Fibroblast of skin of back (primary cell): ENCODE measurements around the gene SPAG17.

Experiments
- DNase-seq: peaks from one replicate; pipeline ENCODE4 v3.0.0-alpha.2; 2013

SPAG17 gene

GRCh38 chr1:118160806-118161205 is 24.2 kb downstream of the SPAG17 start:
- DNase-seq, result peak; percentile 49

- DNase-seq, result no peak
Observed at GRCh38 chr1:118159569-118159968, 25.5 kb downstream of the SPAG17 start.

- peak; percentile 94 for DNase-seq
Observed at GRCh38 chr1:118158924-118159323, 26.1 kb downstream of the SPAG17 start.

DNA sequence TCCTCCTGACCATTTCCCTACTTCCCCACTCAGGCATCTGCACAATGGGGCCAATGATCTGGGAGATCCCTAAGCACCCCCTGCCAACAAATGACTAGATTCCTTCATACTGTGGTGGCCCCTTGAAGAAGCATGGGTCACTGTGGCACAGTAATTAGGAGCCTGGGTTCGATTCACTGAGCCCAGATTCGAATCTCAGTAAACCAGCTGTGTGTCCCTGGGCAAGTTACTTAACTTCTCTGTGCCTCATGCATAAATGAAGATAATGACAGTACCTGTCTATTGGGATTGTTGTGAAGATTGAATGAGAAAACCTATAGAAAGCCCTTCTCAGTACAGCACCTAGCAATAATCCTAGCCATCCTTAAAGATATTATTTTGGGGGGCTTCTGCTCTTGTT is 27.5 kb downstream of the SPAG17 start:
- DNase-seq, result no peak

- DNase-seq, result no peak
Observed at GRCh38 chr1:118155106-118155505, 29.9 kb downstream of the SPAG17 start.

DNA sequence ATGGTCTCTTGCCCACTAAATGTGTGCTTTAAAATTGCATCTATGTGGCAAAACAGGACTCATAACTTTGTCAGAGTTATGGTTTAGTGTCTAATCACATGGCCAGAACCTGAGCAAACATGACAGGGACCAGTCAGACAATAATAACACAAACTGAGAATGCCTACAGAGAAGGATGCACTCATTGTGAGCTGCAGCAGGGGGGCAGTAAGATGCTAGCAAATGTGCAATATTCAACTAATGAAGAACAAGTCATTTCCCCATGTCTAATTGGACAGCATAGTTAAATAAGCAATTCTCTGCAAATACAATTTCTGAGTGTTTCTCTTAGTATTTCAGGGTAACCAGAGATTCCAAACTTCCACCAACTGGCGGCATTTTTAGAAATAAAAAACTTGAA is 30.8 kb downstream of the SPAG17 start:
- DNase-seq, result peak; percentile 24

GRCh38 chr1:118151312-118151937 is 33.6 kb downstream of the SPAG17 start:
- peak; percentile 60 for DNase-seq

DNA sequence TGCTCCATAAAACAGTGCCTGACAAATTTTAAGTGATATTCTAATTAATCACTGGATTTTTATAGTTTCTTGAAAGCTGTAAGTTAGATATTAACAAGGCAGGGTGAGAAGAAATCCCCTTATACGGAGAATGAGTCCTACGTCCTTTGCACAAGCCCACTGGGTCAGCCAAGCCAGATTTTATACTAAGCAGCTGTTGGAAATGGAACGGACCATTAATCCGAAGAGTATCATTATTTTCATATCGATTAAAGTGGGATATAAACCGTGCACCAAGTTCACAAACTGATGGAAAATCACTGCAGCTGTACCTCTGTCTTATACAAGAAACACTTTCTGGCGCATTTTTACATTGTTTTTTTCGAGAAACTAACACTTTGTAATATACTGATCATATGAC is 35.2 kb downstream of the SPAG17 start:
- DNase-seq, result no peak

- peak; percentile 18 for DNase-seq
Observed at GRCh38 chr1:118148034-118148433, 37.0 kb downstream of the SPAG17 start.

DNA sequence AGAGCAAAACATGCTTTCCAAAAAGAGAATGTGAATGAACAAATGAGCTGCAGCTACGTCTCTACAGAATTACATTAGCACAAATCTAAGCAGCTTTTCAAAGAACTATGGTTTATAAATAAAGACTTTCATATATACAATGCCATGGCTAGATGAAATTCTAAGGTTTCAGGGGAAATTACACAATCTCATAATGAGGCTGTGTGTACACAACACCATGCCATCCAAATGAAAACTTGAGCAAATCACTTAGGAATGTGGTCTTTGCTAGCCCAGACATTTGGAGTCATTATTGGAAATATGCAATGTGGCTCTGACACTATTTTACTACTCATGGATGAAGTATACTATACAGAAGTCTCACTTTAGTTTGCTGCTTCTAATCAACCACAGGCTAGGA is 37.5 kb downstream of the SPAG17 start:
- peak; percentile 88 for DNase-seq

GRCh38 chr1:118145721-118146120 is 39.3 kb downstream of the SPAG17 start:
- DNase-seq, result peak; percentile 59

- DNase-seq, result peak; percentile 54
Observed at GRCh38 chr1:118144684-118145083, 40.3 kb downstream of the SPAG17 start.

DNA sequence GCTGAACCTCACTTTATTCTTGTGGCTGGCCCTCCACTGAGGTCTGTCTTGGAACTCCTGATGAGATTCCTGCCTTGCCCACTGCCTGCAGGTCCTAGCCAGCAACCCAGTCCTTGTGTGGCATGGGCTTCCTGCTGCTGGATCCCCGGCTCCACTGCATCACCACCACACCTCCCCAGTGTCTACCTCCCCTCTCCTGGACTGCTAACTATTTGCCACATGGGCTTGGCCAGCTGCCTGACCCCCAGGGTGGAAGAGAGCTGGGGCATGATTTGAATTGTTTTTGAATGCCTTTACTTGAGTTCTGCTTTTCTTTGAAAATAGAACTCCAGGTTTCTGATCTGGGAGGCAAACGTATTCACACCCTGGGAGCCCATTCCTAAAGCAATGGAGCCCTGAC is 41.2 kb downstream of the SPAG17 start:
- DNase-seq, result peak; percentile 56

GRCh38 chr1:118143121-118143520 is 41.9 kb downstream of the SPAG17 start:
- DNase-seq, result peak; percentile 20

GRCh38 chr1:118142546-118142945 is 42.5 kb downstream of the SPAG17 start:
- no peak for DNase-seq

DNA sequence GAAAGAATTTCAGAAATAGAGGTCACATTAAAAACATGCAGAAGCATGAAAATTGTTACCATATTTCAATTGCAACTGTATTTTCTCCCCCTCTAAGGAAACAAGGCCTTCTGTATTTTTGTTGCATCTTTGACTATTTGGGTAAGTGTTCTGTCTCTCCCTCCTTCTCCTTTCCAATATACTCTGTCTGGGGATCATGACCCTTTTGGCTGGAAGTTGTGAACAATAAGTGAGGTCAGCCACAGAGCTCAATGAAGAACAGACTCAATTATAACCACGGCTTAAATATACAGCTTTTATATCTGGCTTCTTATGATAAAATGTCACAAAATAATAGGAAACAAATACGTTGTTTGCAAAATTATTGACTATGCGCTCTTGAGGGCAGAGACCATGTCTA is 47.1 kb downstream of the SPAG17 start:
- DNase-seq, result no peak

DNA sequence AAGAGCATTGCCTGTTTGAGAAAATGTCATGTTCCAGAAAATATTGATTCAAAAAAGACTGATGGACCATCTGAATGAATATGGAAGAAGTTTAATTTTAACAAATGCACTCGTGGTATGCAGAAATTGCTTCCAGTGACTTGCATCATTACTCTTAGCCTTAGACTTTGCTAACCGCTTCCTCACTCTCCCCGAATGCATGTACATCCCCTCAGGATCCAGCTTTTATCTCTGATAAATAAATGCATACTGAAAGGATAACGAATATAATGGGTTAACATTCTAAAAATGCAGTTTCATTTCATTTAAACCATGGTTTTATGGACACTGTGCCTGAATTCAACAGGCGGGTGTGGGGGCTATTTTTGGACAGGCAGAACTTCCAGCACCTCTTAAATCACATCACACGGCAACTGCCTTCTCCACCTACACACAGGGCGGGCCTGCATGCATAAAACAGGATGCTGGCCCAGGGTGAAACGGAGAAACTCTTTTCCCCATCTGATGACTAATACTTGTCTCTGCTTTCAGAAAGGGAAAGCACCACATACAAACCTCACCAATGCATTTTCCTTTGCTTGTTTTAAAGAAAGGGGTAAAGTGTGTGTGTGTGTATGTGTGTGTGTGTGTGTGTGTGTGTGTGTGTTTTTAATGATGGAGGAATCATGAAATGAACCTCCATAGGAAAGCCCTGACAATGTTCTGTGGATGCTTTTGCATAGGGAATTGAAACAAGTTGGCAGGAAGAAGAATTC is 48.7 kb downstream of the SPAG17 start:
- DNase-seq, result peak; percentile 74

GRCh38 chr1:118132000-118132399 is 53.0 kb downstream of the SPAG17 start:
- no peak for DNase-seq

DNA sequence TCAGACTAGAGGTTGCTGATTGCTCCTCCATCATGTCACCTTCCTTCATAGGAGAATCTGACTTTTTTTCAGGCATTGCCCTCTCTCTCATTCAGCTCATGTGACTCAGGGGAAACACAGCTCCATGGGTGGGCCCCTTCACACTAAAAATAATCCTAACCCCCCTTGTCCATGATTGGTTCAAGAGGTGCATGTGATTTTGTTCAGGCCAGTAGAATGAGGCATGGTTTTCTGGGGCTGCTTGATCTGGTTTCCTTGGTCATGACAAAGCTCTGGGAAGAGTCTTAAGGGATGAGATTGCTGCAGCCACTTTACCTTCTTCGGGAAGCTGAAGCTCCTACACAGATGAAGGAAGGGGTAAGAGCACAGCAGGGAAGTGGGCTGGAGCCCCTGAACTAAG is 56.3 kb downstream of the SPAG17 start:
- no peak for DNase-seq

DNA sequence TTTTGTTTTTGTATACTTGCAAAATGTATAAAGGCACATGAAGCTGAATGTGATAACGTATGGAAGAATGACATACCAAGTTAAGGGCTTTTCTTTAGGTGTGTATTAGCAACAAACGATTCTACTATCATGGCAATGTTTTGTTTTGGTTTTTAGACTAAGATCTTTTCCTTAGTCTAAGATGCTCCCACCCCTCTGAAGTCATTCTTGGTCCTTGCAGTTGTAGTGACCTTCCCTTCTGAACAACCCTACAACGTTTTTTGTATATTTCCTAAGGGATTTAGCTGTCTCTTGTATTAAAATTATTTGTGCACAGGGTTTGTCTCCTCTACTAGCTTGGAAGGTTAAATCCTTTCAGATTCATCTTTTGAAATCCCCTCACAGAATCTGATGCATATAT is 61.0 kb downstream of the SPAG17 start:
- no peak for DNase-seq

DNA sequence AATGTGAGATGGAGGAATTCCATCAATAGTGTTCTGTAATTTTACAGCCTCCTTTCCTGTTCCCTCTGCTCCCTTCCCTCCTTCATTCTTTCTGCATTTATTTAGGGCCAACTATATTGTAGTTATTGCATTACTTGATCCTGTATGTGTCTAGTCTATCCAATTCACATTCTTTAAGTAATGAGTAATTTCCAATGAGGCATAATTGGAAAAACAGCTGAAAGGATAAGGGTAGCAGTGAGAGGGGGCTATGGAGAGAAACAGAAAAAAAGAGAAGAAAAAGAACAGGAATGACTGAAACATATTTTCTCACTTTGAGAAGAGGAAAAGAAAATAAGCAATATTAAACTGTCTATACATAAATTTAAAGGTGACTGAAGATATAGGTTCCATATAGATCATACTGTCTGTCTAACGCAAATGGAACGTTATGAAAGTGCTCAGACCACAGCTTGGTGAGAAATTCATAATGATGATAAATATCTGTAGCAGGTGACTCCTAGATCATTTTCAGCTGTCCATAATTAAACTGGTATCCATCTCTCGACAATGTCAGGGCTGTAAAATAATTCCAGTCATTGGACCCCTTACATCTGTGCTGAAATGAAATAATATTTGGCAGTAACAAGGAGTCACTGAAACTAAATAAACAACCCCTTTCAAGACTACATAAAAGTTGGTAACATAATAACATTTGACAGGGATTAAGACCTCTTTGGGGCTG is 61.8 kb downstream of the SPAG17 start:
- no peak for DNase-seq

GRCh38 chr1:118122234-118123004 is 62.6 kb downstream of the SPAG17 start:
- DNase-seq, result peak; percentile 48
